Measurements from ENCODE around the gene ETV3L.
A peak's percentile ranks its signal among the peaks of the same experiment; 100 is the strongest.
"Not testable (repeated sequence)": the region's sequence is repeated elsewhere in the genome, so short reads cannot be mapped to it uniquely, and the experiment has no call there.

Gene ETV3L

DNA sequence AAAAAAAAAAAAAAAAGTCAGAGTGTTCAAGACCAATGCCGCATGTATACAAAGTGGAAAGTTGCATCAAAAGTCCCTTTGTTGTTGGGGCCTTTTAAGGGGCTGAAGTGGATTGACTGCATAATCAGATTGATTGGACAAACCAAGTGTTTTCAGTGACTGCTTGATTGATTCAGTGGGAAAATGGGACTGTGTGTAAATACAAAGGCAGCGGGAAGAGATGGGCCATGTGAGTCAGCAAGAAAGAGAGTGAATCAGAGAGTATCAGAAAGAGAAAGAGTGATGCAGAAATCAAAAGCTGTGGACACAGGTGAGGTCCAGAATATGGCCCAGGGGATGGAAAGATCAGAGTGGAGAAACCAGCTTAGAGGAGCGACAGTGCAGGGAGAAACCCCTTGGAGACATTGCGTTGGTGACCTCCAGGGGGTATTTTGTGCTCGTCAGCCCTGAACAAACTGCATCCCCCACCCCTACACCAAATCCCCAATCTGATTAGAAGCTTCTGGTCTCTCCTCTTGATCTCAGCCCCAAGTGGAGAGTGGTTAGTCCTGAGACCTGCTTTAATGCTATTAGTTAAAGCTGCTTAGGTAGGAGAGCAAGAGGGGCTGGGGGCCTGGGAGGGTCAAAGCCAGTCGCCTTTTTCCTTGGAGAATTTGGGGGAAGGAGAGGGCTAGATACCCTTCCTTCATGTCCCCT, 5.1 kb upstream of the ETV3L start:
- DNase-seq, result no peak

DNA sequence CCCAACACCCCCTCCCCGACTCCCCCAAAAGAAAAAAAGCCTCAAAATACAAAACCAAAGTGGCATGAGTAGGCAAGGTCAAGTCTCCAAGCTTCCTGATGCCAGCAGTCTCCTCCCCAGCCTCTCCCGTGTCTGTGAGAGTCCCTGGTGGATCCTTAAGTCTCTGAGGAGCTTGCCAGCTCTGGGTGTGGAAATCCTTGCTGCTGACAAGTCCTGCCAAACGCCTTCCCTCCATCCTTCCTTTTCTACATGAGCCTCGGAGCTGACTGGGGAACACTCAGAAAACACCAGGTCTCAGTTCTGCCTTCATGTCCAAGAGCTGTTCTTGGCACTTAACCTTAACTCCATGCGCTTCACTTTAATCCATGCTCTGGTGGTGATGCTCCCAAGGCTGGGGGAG, 3.7 kb upstream of the ETV3L start:
- DNase-seq, result no peak

GRCh38 chr1:157101149-157101548, 1.5 kb upstream of the ETV3L start:
- DNase-seq, result no peak

- not testable (repeated sequence) for DNase-seq
These were observed 498 bp downstream of the ETV3L start for GRCh38 chr1:157098987-157099632.

GRCh38 chr1:157098519-157098918, 1.1 kb downstream of the ETV3L start:
- no peak for DNase-seq

GRCh38 chr1:157097692-157098091, 1.9 kb downstream of the ETV3L start:
- DNase-seq, result no peak

DNA sequence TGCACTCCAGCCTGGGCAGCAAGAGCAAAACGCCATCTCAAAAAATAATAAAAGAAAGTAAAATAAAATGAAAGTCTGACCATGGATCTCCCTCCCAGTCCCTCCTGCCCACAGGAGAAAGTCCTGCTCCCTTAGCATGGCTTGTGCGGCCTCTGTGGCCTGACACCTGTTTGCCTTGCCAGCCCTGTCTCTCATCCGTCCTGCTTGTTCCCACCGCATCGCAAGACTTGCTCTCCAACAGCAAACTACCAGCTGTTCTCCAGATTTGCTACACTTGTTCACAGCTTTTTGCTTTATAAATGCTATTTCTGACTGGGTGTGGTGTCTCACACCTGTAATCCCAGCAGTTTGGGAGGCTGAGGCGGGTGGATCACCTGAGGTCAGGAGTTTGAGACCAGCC, 2.7 kb downstream of the ETV3L start:
- DNase-seq, result no peak

- DNase-seq, result no peak
These were observed 4.1 kb downstream of the ETV3L start for GRCh38 chr1:157095551-157095950.

GRCh38 chr1:157095091-157095490, 4.5 kb downstream of the ETV3L start:
- DNase-seq, result no peak

GRCh38 chr1:157092831-157093230, 6.8 kb downstream of the ETV3L start:
- DNase-seq, result no peak

DNA sequence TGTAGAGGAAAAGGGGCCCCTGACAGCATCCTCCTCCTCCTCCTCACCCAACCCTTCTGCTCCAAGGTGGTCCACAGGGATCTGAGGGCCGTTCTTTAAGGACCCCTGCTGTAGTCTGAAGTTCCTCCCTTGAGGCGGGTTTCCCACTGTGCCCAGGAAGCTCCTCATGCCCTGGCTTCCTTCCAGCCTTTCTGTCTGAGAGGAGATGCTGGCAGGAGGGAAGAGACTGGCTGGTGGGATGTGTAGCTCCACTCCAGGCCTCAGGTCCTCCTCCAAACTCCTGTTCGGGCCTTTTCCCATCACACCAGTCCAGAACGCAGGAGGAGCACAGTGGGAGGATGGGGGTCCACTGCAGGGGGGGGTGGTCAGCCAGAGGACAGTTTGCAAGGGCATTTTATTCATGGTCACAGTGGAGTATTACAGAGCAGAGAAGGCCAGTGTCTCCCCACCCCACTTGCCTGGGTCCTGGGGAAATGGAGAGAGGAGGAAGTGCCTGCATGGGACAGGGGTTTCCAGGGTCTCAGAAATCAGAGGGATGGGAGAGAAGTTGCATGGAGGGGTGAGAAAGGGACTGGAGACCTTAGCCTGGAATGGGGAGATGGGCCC, 7.8 kb downstream of the ETV3L start:
- no peak for DNase-seq

GRCh38 chr1:157091186-157091585, 8.4 kb downstream of the ETV3L start:
- no peak for DNase-seq

DNA sequence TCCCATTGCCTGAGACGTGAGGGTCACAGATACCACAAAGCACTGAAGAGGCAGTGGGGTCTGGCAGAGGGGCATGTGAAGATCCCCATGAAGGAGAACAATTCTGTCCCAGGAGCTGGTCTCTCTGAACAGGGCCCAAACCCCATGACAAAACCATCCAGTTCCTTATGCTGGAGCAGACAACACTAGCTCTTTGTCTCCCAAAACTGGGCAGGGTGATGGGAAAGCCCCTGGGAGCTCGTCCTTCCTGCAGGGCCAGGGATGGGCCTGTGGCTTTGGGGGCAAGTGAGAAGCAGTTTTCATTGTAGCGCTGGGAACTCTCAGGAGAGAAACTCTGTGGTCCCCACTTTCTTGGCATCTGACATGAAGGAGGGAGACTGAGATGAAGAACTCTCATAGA, 8.8 kb downstream of the ETV3L start:
- DNase-seq, result no peak

DNA sequence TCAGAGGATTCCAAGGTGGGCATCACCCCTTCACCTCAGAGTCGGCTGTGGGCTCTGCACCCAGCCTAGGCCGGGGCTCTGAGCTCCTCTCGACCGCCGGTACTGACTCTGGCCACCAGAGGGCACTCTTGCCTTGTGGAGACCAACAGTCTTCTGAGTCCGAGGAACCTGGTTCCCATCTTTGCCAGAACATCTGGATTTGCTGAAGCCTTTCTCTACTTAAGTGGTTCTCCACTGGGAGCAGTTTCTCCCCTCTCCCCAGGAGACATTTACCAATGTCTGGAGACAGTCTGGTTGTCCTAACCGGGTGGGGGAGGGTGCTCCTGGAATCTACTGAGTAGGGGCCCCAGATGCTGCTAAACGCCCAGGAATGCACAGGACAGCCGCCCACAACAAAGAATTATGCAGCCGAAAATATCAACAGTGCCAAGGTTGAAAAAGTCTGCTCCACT, 9.4 kb downstream of the ETV3L start:
- peak; percentile 85 to 92 for DNase-seq

- no peak for DNase-seq
These were observed 9.8 kb downstream of the ETV3L start for GRCh38 chr1:157089789-157090188.

GRCh38 chr1:157088607-157089006, 11.0 kb downstream of the ETV3L start:
- DNase-seq, result no peak

GRCh38 chr1:157087030-157087429, 12.6 kb downstream of the ETV3L start:
- DNase-seq, result no peak

- no peak for DNase-seq
These were observed 13.3 kb downstream of the ETV3L start for GRCh38 chr1:157086299-157086698.

DNA sequence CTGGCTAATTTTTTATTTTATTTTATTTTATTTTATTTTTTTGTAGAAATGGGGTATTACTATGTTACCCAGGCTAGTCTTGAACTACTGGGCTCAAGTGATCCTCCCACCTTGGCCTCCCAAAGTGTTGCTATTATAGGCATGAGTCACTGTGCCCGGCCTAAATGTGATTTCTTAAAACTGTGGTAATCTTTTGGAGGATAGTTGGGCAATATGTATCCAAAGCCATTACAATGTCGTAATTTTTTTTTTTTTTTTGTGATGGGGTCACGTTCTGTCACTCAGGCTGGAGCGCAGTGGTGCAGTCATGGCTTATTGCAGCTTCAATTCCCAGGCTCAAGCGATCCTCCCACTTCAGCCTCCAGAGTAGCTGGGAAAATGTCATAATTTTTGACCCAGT, 14.2 kb downstream of the ETV3L start:
- no peak for DNase-seq

GRCh38 chr1:157084720-157085119, 14.9 kb downstream of the ETV3L start:
- no peak for DNase-seq

- DNase-seq, result no peak
These were observed 17.9 kb downstream of the ETV3L start for GRCh38 chr1:157081707-157082106.

GRCh38 chr1:157080714-157081113, 18.9 kb downstream of the ETV3L start:
- DNase-seq, result no peak

DNA sequence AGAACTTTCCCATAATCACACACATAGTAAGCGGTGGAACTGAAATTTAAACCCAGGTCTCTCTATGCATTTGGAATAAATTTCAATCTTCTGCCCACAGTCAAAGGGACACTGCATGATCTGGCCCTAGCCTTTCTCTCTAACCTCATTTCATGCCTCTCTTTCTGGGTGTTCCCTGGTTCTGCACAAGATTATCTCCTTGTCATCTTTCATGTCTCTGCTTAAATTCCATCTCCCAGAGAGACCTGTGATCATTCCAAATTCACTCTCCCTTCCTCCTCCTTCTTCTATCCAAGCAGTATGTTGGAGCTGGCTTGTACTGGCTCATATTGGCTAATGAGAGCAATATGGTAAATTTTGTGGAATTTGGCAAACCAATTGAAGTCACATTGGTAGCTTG, 22.2 kb downstream of the ETV3L start:
- DNase-seq, result no peak

DNA sequence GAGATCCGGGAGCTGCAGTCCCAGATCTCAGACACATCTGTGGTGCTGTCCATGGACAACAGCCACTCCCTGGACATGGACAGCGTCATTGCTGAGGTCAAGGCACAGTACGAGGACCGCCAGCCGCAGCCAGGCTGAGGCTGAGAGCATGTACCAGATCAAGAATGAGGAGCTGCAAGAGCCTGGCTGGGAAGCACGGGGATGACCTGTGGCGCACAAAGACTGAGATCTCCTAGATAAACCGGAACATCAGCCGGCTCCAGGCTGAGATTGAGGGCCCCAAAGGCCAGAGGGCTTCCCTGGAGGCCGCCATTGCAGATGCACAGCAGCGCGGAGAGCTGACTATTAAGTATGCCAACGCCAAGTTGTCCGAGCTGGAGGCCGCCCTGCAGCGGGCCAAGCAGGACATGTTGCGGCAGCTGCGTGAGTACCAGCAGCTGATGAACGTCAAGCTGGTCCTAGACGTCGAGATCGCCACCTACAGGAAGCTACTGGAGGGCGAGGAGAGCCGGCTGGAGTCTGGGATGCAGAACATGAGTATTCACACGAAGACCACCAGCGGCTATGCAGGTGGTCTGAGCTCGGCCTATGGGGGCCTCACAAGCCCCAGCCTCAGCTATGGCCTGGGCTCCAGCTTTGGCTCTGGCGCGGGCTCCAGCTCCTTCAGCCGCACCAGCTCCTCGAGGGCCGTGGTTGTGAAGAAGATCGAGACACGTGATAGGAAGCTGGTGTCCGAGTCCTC, 25.5 kb downstream of the ETV3L start:
- peak; percentile 23 to 56 for DNase-seq
